Bronchial epithelial cell (primary cell): ENCODE measurements around the gene PLCH2. TPM values are rescaled to one million over a fixed set of nuclear protein-coding genes. Genes with fewer than 3 reads are reported as not detected.

Experiments
- DNase-seq: peaks from one replicate; pipeline ENCODE4 v3.0.0-alpha.2; 2010; ENCODE audit warnings: low read depth
- FAIRE-seq: peaks from 2 replicates; lab custom pipeline; 2011; peaks lifted over from hg19 to GRCh38; lab: Jason Lieb, UNC
- H3K27me3 ChIP-seq: 2 replicates; pipeline ENCODE4 v1.5.1; 2011; ENCODE audit warnings: low read length; ENCODE audit not compliant: control insufficient read depth, insufficient read depth
- H3K36me3 ChIP-seq: 2 replicates; pipeline ENCODE4 v1.5.1; 2011; ENCODE audit warnings: low read length; ENCODE audit not compliant: control insufficient read depth, insufficient read depth
- H3K4me3 ChIP-seq: 2 replicates; pipeline ENCODE4 v1.5.1; 2011; ENCODE audit warnings: mild to moderate bottlenecking, low read depth, low read length, control low read depth
- CTCF ChIP-seq: IDR thresholded peaks from 2 replicates; pipeline ENCODE4 v1.5.1; 2011; ENCODE audit warnings: mild to moderate bottlenecking, moderate library complexity, low read length, control low read depth, inconsistent platforms; ENCODE audit not compliant: insufficient read depth, severe bottlenecking
- total RNA-seq: library from RNA; depleted of rRNA; stranded (reverse); fragments of >200 nt; gene quantifications from 2 replicates; pipeline ENCODE4 v1.2.1, GENCODE V29; 2014

PLCH2 gene
- total RNA-seq, 1 donor from 2014 or later, result 64.2 TPM

GRCh38 chr1:2502210-2502609, 26.1 kb downstream of the PLCH2 start:
- no peak for FAIRE-seq
- H3K27me3 ChIP-seq, result no peaks in the 10 kb centered on the region
- no peak for TF ChIP-seq CTCF
- peaks cover 30% of the 10 kb centered on the region for H3K36me3 ChIP-seq
- DNase-seq, result no peak
- H3K4me3 ChIP-seq, result no peak overlapping the region

- no peak overlapping the region for H3K4me3 ChIP-seq
- no peak for FAIRE-seq
- peaks cover 31% of the 10 kb centered on the region for H3K36me3 ChIP-seq
- TF ChIP-seq CTCF, result no peak
- no peaks in the 10 kb centered on the region for H3K27me3 ChIP-seq
- DNase-seq, result no peak
Measured at GRCh38 chr1:2502661-2503553, 26.8 kb downstream of the PLCH2 start.

GRCh38 chr1:2503554-2504224, 27.6 kb downstream of the PLCH2 start:
- Histone ChIP-seq H3K4me3 (no peak overlapping the region), H3K27me3 (no peaks in the 10 kb centered on the region), H3K36me3 (peaks cover 27% of the 10 kb centered on the region)
- no peak for TF ChIP-seq CTCF
- no peak for DNase-seq
- no peak for FAIRE-seq

GRCh38 chr1:2504225-2504948, 28.3 kb downstream of the PLCH2 start:
- DNase-seq (no peak), FAIRE-seq (no peak)
- Histone ChIP-seq H3K4me3 (no peak overlapping the region), H3K27me3 (no peaks in the 10 kb centered on the region), H3K36me3 (peaks cover 21% of the 10 kb centered on the region)
- no peak for TF ChIP-seq CTCF

GRCh38 chr1:2504949-2505272, 28.8 kb downstream of the PLCH2 start:
- Histone ChIP-seq H3K36me3 (peaks cover 19% of the 10 kb centered on the region), H3K27me3 (no peaks in the 10 kb centered on the region), H3K4me3 (no peak overlapping the region)
- TF ChIP-seq CTCF, result no peak
- no peak for FAIRE-seq
- DNase-seq, result no peak
